ENCODE results near the gene RBM17.

DNA sequence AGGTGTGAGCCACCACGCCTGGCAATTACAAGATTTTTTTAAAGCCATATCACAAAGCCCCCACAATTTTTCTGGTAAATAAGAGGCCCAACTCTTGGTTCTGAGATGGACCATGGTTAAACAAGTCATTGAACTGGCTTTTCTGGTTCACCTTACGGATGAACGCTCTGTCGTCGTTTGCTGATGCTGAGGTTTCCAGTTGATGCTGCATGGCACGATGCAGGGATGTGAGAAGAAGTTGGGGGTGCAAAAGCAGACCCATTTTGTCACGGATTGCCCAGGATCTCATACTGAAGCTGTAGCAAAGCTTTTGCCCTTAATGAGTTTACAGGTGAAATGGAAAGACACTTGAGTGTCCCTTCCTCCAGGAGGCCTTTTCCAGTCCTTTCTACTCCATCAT is 24.7 kb upstream of the RBM17 start:
- TF ChIP-seq JUNB (CRISPR knock-in tag; IDR thresholded peaks at IDR 0.05; ENCODE audit: borderline replicate concordance) (no peak), ZNF253 (CRISPR knock-in tag; IDR thresholded peaks at IDR 0.05; ENCODE audit: borderline replicate concordance) (no peak), NR1H2 (CRISPR knock-in tag; IDR thresholded peaks at IDR 0.05; ENCODE audit: borderline replicate concordance, low read depth) (no peak), ZBTB7A (CRISPR knock-in tag; IDR thresholded peaks at IDR 0.05) (no peak), ZNF543 (CRISPR knock-in tag; IDR thresholded peaks at IDR 0.05) (no peak)
- TF ChIP-seq, protein P1, sequence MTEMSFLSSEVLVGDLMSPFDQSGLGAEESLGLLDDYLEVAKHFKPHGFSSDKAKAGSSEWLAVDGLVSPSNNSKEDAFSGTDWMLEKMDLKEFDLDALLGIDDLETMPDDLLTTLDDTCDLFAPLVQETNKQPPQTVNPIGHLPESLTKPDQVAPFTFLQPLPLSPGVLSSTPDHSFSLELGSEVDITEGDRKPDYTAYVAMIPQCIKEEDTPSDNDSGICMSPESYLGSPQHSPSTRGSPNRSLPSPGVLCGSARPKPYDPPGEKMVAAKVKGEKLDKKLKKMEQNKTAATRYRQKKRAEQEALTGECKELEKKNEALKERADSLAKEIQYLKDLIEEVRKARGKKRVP (CRISPR knock-in tag; IDR thresholded peaks at IDR 0.05): no peak
- TF ChIP-seq, protein P2, sequence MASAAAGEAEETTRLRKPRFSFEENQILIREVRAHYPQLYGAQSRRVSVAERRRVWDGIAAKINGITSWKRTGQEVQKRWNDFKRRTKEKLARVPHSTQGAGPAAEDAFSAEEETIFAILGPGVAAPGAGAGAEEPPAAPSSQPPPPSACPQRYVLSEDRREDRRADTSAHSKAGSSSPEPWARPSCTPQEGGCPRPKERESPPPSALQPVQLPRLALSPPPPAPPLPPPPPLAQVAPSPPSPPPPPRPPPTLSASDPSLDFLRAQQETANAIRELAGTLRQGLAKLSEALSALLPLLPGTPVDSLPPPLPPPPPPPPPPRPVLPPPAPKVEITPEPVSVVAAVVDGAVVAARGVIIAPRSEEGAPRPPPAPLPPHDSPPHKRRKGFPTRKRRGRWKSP (CRISPR knock-in tag; IDR thresholded peaks at IDR 0.05): no peak

All from HepG2 (cell line).